ENCODE results near the gene MED22.

MED22 gene

GRCh38 chr9:133342570-133342969 is 5.4 kb downstream of the MED22 start:
- TF ChIP-seq CTCF (conservative IDR thresholded peaks at IDR 0.05; ENCODE audit: low read length): peak; percentile 15
- DNase-seq (ENCODE audit: low read depth): no peak
- no peak overlapping the region for H3K4me3 ChIP-seq (ENCODE audit: low read length)

- peak; percentile 19 for TF ChIP-seq CTCF (conservative IDR thresholded peaks at IDR 0.05; ENCODE audit: low read length)
- no peak for DNase-seq (ENCODE audit: low read depth)
- no peak overlapping the region for H3K4me3 ChIP-seq (ENCODE audit: low read length)
Measured at GRCh38 chr9:133342069-133342406, 5.9 kb downstream of the MED22 start.

- DNase-seq (ENCODE audit: low read depth): no peak
- no peak for TF ChIP-seq CTCF (conservative IDR thresholded peaks at IDR 0.05; ENCODE audit: low read length)
Measured at GRCh38 chr9:133341369-133342068, 6.4 kb downstream of the MED22 start.

GRCh38 chr9:133340916-133341315 is 7.0 kb downstream of the MED22 start:
- no peak overlapping the region for H3K4me3 ChIP-seq (ENCODE audit: low read length)
- no peak for TF ChIP-seq CTCF (conservative IDR thresholded peaks at IDR 0.05; ENCODE audit: low read length)
- no peak for DNase-seq (ENCODE audit: low read depth)

More at GRCh38 chr9:133341369-133342068, 6.4 kb downstream of the MED22 start:
- no peak overlapping the region for H3K4me3 ChIP-seq (ENCODE audit: low read length)

- DNase-seq (ENCODE audit: low read depth): no peak
- H3K4me3 ChIP-seq (ENCODE audit: low read length): no peak overlapping the region
- no peak for TF ChIP-seq CTCF (conservative IDR thresholded peaks at IDR 0.05; ENCODE audit: low read length)
Measured at GRCh38 chr9:133340256-133340655, 7.7 kb downstream of the MED22 start.

GRCh38 chr9:133339641-133340040 is 8.3 kb downstream of the MED22 start:
- H3K4me3 ChIP-seq (ENCODE audit: low read length): no peak overlapping the region
- no peak for DNase-seq (ENCODE audit: low read depth)
- no peak for TF ChIP-seq CTCF (conservative IDR thresholded peaks at IDR 0.05; ENCODE audit: low read length)
